Stimulated activated CD4-positive, alpha-beta T cell treated with anti-CD3 and anti-CD28 coated beads, Interleukin-4, amount 100 ng/mL, for 4 hours (primary cell): Measurements from ENCODE around the gene CEP250.

Source experiments
- DNase-seq, 2 experiments: peaks; one replicate each; pipeline ENCODE4 v3.0.0-alpha.2; 2020

The CEP250 gene

DNA sequence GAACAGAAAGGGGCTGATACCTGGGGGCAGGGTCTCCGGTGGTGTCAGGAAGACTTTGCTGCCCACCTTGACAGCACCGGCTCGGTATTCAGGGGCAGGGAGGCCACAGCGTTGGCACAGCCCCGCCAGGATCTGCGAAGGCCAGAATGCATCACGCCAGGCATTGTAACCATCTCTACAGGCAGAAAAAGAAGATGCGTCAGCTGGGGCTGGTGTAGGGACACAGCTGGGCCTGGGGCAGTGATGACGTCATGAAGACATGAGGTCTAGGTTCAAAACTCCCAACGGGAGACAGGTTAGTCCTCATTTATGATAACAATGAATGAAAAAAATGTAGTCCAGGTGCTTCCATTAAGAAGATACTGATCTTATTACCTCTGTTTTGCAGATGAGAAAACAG is 108.4 kb downstream of the CEP250 start:
- no peak for DNase-seq

DNA sequence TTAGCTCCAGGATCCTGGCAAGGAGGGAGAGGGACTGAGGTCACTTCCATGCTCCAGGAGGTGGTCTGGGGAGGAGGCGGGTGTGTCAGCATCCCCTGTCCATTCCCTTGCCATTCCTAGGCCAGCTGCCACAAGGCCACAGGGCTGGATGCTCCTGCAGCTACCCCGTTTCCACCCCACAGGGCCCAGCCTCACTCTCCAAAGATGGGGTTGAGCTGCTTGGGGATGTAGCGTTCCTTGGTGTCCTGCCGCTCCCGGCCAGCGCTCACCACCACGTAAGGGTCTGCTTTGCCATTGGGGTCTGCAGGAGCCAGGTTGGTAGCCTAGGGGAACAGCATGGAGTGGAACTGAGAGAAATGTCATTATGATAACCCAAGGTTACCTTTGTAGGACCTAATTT is 109.5 kb downstream of the CEP250 start:
- DNase-seq: no peak

DNA sequence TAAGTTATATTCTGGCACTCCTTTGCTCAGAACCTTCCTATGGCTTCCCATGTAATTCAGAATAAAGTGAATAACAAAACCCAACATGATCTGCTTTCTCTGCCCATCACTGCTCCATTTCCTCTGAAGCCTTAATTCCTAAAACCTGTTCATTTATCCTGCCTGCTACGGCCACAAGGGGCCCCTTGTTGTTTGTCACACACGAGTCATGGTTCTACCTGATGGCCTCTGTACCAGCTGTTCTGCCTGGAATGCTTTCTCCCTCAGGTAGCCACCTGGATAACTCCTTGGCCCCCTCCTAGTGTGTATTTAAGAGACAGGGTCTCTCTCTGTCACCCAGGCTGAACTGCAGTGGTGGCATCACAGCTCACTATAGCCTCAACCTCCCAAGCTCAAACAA is 113.2 kb downstream of the CEP250 start:
- DNase-seq: no peak
